ENCODE measurements around the gene LRRC4C.
"Not testable (repeated sequence)": the region's sequence is repeated elsewhere in the genome, so short reads cannot be mapped to it uniquely, and the experiment has no call there.

LRRC4C gene

DNA sequence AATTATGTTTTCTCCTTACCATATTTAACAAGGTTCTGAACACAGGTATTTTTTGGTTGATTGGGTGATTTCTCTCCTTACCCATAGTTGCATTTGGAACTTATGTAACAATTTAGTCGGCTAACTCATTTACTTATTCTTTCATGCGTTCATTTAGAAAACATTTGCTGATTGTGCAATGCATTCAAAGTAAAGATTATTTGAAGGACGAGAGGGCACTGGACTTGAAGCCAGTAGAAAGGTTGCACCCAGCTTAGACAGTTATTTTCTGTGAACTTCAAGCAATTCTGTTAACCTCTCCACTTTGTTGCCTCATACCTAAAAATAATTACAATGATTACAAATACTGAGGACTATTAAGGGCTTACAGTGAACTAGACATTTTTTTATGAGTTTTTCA, 769.6 kb downstream of the LRRC4C start:
- no peak for DNase-seq (ENCODE audit: low read depth in 2 of 2)

- no peak for DNase-seq (ENCODE audit: low read depth in 2 of 2)
Observed at GRCh38 chr11:40688369-40688768, 771.1 kb downstream of the LRRC4C start.

- no peak for DNase-seq (ENCODE audit: low read depth in 2 of 2)
Observed at GRCh38 chr11:40686765-40687164, 772.7 kb downstream of the LRRC4C start.

GRCh38 chr11:40683010-40683409, 776.4 kb downstream of the LRRC4C start:
- DNase-seq (ENCODE audit: low read depth in 2 of 2): no peak

DNA sequence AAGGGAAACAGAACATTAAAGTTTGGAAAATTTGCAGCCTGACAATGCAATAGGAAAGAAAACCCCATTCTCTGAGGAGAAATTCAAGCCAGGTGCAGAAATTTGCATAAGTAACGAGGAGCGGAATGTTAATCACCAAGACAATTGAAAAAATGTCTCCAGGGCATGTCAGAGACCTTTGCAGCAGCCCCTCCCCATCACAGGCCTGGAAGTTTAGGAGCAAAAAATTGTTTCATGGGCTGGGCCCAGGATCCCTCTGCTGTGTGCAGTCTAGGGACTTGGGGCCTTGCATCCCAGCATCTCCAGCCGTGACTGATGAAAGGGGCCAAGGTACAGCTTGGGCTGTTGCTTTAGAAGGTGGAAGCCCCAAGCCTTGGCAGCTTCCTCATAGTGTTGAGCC, 780.2 kb downstream of the LRRC4C start:
- no peak for DNase-seq (ENCODE audit: low read depth in 2 of 2)

GRCh38 chr11:40647295-40647694, 812.2 kb downstream of the LRRC4C start:
- no peak for DNase-seq (ENCODE audit: low read depth in 2 of 2)

- DNase-seq (ENCODE audit: low read depth in 2 of 2): no peak
Observed at GRCh38 chr11:40642284-40642683, 817.2 kb downstream of the LRRC4C start.

GRCh38 chr11:40619654-40620053, 839.8 kb downstream of the LRRC4C start:
- no peak for DNase-seq (ENCODE audit: low read depth in 2 of 2)

GRCh38 chr11:40606800-40607199, 852.7 kb downstream of the LRRC4C start:
- no peak for DNase-seq (ENCODE audit: low read depth in 2 of 2)

DNA sequence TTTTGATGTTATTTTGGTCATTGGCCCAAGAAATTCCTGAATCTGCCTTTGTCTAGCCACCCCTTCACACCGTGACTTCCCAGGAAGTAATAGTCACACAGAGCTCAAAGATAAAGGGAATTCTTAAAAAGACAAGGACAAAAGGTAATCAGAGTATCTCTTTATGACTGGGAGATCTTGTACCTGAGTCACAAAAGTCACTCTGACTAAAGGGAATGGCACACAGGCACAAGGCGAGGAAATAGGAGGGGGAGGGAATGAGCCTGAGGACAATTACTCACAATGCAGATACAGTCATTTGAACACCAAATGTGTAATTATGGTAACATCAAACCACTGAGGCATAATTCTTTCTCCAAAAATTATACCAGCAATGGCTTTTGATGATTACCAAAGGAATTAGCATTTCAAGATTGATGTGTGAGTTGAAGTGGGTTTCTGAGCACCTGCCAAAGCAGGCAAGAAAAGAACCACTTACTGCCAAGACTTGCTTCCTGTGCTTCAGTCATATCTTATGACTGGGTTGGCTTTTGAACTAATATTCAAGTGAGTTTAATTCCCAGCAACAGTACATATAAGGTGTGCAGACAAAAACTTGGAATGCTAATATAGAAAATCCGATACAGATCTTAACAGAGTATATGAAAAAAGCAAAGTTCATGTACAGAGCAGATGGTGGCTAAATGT, 856.4 kb downstream of the LRRC4C start:
- DNase-seq (ENCODE audit: low read depth in 2 of 2): no peak

GRCh38 chr11:40597546-40598113, 861.8 kb downstream of the LRRC4C start:
- no peak for DNase-seq (ENCODE audit: low read depth in 2 of 2)

GRCh38 chr11:40573254-40573891, 886.1 kb downstream of the LRRC4C start:
- no peak for DNase-seq (ENCODE audit: low read depth in 2 of 2)

DNA sequence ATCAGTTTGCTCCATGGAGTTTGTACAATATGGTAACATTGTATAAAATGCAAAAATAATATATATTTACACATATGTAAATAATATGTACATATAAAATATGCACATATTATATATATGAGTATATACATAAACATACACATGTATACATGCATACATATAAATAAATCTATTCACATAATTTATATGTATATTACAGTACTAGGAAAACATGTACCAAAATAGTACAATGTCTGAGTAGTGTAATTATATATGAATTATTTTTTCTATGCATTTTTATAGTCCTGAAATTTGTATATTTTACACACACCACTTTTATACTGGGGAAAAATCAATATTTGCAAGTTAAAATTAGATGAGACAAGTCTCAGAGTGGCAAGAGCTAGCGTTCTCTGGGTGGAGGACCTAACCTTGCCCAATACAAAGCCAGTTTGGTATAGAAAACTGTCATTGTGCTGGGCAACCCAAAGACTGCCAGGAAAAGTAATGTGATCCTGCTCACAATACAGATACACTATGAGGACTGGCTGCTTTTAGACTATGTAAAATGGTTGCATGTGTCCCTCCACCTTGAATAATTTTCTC, 889.4 kb downstream of the LRRC4C start:
- DNase-seq (ENCODE audit: low read depth in 2 of 2): no peak

- no peak for DNase-seq (ENCODE audit: low read depth in 2 of 2)
Observed at GRCh38 chr11:40567392-40567791, 892.1 kb downstream of the LRRC4C start.

GRCh38 chr11:40544162-40544561, 915.3 kb downstream of the LRRC4C start:
- DNase-seq (ENCODE audit: low read depth in 2 of 2): no peak

DNA sequence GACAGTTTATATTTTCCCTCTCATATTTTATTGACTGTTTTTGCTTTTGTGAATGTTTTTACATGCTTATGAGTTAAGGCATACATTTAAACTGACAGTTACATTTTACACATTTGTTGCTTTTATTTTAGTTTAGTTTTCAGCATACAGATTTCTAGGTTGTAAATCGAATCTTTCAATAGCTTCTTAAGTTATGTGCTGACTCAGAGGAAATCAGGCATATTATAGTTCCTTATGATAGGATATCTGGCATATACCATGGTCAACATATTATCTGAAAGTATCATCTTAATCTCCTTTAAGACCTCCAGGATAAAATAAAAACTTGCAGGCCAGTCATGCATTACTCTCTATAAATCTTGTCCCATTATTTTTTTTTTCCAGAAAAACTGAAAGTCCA, 916.6 kb downstream of the LRRC4C start:
- no peak for DNase-seq (ENCODE audit: low read depth in 2 of 2)

DNA sequence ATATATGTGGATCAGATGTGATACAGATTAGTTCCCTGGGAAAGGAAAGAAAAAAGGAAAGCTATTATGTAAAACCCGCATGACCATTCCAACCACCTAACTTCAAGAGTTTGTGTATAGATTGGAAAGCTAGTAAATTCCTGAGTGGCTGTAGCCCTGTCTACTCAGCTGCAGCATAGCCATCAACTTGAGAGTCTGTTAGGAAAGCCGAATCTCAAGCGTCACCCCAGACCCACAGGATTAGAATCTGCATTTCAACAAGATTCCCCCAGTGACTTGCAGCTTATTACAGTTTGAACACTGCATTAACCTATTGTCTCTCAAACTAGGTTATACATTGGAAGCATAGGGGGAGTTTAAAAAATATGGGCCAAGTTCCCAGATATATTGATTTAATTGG, 921.7 kb downstream of the LRRC4C start:
- DNase-seq (ENCODE audit: low read depth in 2 of 2): no peak

DNA sequence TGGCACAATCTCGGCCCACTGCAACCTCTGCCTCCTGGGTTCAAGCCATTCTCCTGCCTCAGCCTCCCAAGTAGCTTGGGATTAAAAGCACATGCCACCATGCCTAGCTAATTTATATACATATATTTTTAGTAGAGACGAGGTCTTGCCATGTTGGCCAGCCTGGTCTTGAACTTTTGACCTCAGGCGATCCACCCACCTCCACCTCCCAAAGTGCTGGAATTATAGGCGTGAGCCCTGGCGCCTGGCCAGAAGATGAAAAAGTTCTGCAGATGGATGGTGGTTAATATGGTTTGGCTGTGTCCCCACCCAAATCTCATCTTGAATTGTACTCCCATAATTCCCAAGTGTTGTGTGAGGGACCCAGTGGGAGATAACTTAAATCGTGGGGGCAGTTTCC, 937.4 kb downstream of the LRRC4C start:
- DNase-seq (ENCODE audit: low read depth in 2 of 2): not testable (repeated sequence)

DNA sequence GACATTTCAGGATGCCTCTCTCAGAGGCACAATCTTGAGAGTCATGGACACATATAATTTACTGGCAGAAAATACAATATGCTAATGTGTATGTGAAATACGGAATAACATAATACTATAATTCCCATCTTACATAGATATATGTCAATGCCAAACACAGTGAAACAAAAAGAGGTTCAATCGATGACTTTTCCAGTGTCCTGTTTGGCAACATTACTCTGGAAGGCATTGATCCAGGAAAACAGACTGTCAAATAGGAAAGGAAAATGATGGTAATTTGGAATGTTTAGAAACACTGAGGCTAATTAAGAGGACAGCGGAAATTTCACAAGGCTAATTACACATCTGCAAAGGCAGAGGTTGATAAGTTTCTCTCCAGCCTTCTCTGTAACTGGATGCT, 942.3 kb downstream of the LRRC4C start:
- no peak for DNase-seq (ENCODE audit: low read depth in 2 of 2)

GRCh38 chr11:40514124-40514523, 945.3 kb downstream of the LRRC4C start:
- no peak for DNase-seq (ENCODE audit: low read depth in 2 of 2)

GRCh38 chr11:40513281-40513680, 946.2 kb downstream of the LRRC4C start:
- DNase-seq (ENCODE audit: low read depth in 2 of 2): no peak

DNA sequence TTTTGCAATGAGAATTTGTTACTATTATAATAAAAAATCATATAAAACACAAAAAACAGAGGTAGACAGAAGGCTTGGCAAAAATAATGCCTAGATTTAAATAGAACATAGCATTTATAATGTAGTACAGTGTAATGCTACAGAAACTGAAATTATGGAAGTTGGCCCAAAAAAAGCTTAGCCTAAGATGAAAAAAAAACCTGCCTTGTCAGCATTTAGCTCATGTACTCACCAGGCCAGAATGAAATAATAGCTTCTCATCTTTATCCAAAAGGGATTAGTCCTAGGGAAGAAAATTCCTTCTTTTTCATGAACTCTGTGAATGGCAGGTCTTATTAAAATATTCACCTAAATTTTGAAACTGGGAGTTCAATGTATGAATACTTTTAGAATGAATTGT, 951.1 kb downstream of the LRRC4C start:
- no peak for DNase-seq (ENCODE audit: low read depth in 2 of 2)

DNA sequence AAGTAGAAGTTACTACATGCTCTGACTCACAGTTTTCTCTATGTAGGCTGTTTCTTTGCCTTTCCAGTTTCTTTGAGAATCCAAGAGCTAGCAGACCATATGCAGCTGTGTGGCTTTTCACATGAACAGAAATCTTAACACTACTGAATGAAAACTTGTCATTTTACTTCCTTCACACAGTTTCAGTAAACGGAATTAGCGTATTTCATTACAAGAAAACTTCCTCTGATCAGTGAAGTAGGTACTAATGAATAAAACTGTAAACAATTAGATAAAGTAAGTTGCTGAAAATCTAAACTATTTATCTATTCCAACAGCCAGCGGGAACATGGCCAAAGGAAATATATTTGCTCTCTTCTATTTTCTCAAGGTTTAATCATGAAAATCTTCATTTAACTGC, 953.2 kb downstream of the LRRC4C start:
- DNase-seq (ENCODE audit: low read depth in 2 of 2): no peak

Data from stimulated activated CD8-positive, alpha-beta memory T cell treated with anti-CD3 and anti-CD28 coated beads, Interleukin-2, amount 100 ng/mL, for 1 hour (primary cell).